ENCODE data around the gene EMP2. TPM values are rescaled to one million over a fixed set of nuclear protein-coding genes. Genes with fewer than 3 reads are reported as not detected.

Gene EMP2
- total and polyA plus RNA-seq, 2 of the 4 experiments (the other 2 are of a cell fraction), result 13.8 to 18.3 TPM

DNA sequence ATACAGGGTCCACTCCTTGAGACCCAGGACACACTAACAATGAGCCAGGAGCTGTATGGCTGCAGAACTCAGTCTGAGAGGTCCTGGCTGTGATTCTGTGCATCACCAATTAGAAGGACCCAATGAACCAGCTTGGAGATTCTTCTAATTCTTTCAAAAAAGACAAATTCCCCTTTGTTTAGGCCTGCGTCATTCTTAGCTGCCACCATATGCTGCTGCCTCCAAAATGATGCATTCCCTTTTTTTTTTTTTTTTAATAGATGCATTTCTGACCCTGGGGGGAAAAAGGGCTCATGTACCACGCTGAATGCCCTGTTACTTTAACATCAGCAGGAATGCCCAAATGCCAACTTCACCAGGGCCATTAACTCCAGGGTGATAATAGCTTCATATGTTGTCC lies 28.5 kb downstream of the EMP2 start:
- Histone ChIP-seq H3K14ac (replicated peaks; ENCODE audit: low read depth, low read length) (no peak overlapping the region), H4K20me1 (ENCODE audit: insufficient read depth, low read length) (no peaks in the 10 kb centered on the region), H4K8ac (ENCODE audit: low read depth in 2 of 2, low read length in 2 of 2) (no peak overlapping the region), H2AK9ac (replicated peaks; ENCODE audit: low read depth, low read length, poor library complexity) (peak overlapping the region; percentile 59), H3K9me1 (ENCODE audit: insufficient read depth, low read length) (peaks cover 4% of the 10 kb centered on the region; the same call in 1 of the 2 replicates), H3K4me1 (ENCODE audit: control insufficient read depth, insufficient read depth, low read length) (no peaks in the 10 kb centered on the region), H4K5ac (ENCODE audit: low read depth, low read length) (no peak overlapping the region), H3K4me3 (ENCODE audit: insufficient read depth, low read depth, low read length) (no peak overlapping the region), H4K91ac (ENCODE audit: insufficient read depth, low read depth, low read length) (no peak overlapping the region), H3K4ac (ENCODE audit: low read depth, low read length) (no peak overlapping the region), H2AFZ (replicated peaks; ENCODE audit: low read length, poor library complexity) (no peak overlapping the region), H3K56ac (ENCODE audit: extremely low read depth, insufficient read depth, low read length) (no peak overlapping the region), H2BK20ac (ENCODE audit: low read depth, low read length) (no peak overlapping the region), H3K27ac (ENCODE audit: insufficient read depth, low read length) (no peak overlapping the region), H2BK120ac (ENCODE audit: low read depth, low read length) (no peak overlapping the region), H3K79me1 (ENCODE audit: low read depth in 1 of 2, low read length in 2 of 2) (peaks cover 15 to 25% of the 10 kb centered on the region in 2 experiments; a peak in 3 of 4 replicates), H3K9me3 (ENCODE audit: control insufficient read depth, insufficient read depth, low read length) (peaks cover 4% of the 10 kb centered on the region; the same call in 1 of the 2 replicates), H3K18ac (ENCODE audit: low read depth, low read length) (no peak overlapping the region), H3K9ac (ENCODE audit: low read depth, low read length) (no peak overlapping the region), H2BK5ac (ENCODE audit: low read depth, low read length, poor library complexity, severe bottlenecking) (no peak overlapping the region), H2AK5ac (ENCODE audit: low read depth, low read length) (no peak overlapping the region), H3K27me3 (ENCODE audit: control insufficient read depth, insufficient read depth, low read length) (no peaks in the 10 kb centered on the region), H3K23ac (ENCODE audit: low read depth, low read length) (no peak overlapping the region), H3K4me2 (ENCODE audit: low read depth, low read length) (no peak overlapping the region), H2BK15ac (ENCODE audit: low read depth, low read length) (no peak overlapping the region), H3K36me3 (ENCODE audit: control insufficient read depth, insufficient read depth, low read length) (peaks cover 6% of the 10 kb centered on the region)
- TF ChIP-seq CEBPB (IDR thresholded peaks at IDR 0.05; ENCODE audit: low read depth, low read length) (no peak), MXI1 (IDR thresholded peaks at IDR 0.05; ENCODE audit: borderline replicate concordance, low read depth, low read length) (no peak)
- no peak for ATAC-seq (ENCODE audit: low read depth)
- DNase-seq, result no peak
- WGBS, 2 experiments (ENCODE audit: extremely low coverage in 2 of 2, insufficient read length in 1 of 2), result no CpG with 5 or more reads among the region's 2 CpGs
- ChIA-PET CTCF (no interaction called here), POLR2A (ENCODE audit: unreplicated experiment) (no interaction called here)
- no TSS peak for BruUV-seq (replicated peaks)
- intact Hi-C loops (cut with micrococcal nuclease), result no loop called here
- in situ Hi-C loops (cut with MboI; ENCODE audit: low sequenced_read_pairs), result no loop called here
- dilution Hi-C loops (cut with HindIII; ENCODE audit: low sequenced_read_pairs, unreplicated experiment), result no loop called here
